ENCODE data around the gene SMURF1.

GRCh38 chr7:99008921-99009530 is 134.9 kb downstream of the SMURF1 start:
- no peak for TF ChIP-seq POLR2AphosphoS5 (IDR thresholded peaks at IDR 0.05; ENCODE audit: low read depth, low read length)
- no peak for TF ChIP-seq POLR2A (IDR thresholded peaks at IDR 0.05; ENCODE audit: low read depth, low read length)
- no peak for TF ChIP-seq TAF1 (IDR thresholded peaks at IDR 0.05; ENCODE audit: borderline replicate concordance, low read depth, low read length)
